NCI-H1436 treated with DMSO at 0.1 percent for 48 hours (cell line): ENCODE results near the gene CAPS.
A peak's percentile ranks its signal among the peaks of the same experiment; 100 is the strongest.

Source experiments
- DNase-seq: peaks from one replicate; lab custom pipeline; 2025; lab: John Stamatoyannopoulos, UW

Gene CAPS

DNA sequence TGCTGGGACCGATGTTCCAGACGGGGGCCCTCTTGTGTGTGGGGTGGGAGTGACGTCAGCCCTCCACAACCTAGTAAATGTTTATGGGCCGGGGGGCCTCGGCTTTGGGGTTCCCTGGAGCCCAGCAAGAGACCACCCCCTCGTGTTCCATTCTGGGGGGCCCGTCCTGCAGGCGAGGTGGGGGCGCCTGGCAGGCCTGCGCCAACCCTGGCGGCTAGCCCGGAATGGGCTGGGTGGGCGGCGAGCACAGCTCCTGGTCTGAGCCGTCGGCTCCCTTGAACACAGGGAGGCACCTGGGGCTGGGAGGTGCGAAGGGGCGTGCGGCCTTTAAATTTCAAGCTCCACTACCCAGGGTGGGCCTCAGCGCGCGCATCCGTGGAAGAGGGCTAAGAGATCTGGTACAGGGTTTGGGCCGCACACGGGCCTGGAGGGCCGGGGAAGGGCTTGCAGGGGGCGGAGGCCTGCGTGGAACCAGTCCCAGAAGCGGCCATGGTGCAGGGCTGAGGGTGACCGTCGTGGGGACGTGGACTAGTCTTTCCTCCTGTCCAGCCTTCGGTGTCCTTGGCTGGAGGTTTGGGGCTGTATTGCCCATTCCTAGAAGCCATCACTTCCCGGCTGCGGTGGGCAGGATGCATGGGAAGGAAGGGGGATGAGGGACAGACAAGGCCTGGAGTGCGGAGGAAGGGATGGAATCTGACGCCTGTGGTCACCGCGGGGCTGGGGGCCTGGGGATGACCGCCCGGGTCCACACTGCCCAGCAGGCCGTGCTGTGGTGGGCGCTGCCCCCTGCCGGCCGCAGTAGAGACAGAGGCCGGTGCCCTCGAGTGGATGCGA is 21.9 kb upstream of the CAPS start:
- DNase-seq, result no peak

DNA sequence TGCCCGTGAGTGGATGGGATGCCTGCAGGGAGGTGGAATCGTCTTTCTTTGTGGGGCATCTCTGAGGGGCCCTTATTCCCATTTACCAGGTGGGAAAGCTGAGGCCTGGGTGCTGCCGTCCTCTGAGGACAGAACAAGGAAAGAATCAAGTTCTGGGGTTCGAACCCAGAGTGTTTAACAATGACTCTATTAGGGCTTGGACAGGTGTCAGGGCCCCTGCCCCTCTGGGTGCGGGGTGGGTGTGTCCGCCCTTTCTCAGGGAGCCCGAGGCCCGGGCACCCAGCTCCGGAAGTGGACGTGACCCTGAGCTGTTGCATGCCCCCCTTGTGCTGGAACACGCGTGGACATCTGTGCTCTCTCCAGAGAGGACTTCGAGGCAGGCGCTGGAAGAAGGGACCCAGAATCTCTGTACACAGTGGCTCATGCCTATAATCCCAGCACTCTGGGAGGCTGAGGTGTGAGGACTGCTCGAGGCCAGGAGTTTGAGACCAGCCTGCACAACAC is 21.2 kb upstream of the CAPS start:
- DNase-seq, result no peak

DNA sequence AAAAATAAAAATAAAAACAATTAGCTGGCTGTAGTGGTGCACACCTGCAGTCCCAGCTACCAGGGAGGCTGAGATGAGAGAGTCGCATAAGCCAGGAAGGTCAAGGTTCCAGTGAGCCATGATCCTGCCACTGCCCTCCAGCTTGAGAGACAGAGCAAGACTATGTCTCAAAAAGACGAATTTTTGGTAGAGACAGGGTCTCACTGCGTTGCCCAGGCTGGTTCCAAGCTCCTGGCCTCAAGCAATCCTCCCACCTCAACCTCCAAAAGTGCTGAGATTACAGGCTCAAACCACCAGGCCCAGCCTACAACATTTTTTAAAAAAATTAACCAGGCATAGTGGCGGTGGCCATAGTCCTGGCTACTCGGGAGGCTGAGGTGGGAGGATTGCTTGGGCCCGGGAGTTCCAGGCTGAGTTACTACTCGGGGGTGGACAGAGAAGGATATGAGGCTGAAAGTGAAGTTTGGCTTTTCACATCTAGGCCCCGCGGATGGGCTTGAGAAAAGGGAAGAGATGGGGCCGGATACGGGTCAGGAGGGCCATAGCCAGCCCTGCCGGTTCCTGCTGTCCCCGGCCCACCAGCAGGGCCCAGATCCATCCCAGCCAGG is 20.7 kb upstream of the CAPS start:
- no peak for DNase-seq

DNA sequence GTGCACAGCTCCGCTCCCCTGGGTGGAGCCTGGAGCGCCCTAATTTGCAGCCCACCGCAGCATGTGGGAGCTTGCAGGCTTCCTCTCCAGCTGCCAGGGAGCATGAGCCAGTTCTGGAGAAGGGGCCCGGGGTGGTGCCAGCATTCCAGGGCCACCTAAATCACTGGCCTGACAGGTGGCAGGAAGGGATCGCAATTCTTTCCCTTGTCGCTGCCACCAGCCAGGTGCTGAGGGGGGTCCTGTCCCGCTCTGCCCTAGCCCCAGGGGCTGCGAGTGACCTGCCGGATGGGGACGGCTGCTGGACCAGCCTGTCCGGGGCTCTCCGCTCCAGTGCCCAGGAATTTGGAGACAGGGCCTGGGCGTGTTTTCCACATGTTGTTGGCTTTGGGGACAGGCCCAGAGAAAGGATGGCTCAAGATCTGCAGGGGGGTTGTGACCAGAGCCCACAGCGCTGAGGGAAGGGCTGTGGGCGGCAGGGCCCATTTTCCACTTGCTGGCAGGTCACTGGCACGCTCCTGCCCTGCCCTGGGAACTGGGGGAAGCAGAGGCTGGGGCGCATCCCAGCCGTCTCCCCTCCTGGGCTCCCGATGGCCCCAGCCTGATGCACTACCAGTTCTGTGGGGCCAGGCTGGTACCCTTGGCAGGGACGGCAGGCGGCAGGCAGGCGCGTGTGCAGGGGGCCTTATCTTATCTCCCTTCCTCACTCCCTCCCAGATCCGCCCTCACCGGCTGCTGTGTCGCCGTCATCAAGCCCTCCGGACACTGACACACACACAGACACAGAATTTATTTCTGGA is 19.9 kb upstream of the CAPS start:
- DNase-seq, result no peak

DNA sequence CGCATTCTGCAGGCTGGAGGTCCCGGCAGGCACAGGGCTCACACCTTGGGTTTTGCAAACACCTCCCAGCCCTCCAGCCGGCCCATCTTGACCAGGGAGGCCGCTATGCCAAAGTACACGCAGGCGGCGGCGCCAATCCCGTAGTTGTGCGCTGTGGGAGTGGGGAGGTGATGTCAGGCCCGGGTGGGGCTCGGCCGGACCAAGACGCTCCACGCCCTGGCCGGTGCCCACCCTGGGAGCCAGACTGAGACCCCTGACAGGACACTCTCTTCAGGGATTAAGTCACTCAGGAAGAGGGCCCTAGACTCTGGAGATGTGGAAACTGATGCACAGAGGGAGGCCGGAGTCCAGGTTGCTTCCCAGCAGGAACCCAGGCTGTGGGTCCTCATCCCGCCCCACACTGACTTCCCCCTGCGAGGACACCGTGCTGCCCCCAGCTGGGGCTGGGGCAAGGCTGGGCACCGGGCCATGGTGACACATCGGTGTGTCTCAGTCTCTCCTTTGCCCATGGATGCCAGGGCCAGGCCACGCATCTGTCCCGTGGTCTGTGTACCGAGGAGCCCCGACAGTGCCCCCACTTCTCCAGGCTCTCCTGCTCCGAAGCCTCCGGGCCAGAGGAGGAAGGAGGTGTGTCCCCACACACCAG is 19.2 kb upstream of the CAPS start:
- DNase-seq, result no peak

DNA sequence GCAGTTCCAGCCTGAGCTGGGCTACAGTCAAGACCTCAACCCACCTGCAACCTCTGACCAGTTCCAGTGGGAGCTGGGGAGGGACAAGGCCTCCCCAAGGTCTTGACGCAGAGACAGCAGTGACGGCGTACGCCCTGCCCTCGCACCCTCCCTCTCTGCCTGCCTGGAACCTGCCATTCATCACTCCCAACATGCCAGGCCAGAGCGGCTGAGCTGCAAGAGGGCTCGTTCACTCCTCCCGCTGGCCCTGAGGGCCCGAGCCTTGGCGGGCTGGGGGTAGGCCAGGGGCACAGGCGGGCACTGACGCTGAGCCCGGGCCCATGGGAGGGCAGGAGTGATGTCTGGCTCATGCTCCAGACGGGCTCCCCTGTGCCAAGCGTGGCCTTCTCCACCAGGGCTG is 18.6 kb upstream of the CAPS start:
- no peak for DNase-seq

DNA sequence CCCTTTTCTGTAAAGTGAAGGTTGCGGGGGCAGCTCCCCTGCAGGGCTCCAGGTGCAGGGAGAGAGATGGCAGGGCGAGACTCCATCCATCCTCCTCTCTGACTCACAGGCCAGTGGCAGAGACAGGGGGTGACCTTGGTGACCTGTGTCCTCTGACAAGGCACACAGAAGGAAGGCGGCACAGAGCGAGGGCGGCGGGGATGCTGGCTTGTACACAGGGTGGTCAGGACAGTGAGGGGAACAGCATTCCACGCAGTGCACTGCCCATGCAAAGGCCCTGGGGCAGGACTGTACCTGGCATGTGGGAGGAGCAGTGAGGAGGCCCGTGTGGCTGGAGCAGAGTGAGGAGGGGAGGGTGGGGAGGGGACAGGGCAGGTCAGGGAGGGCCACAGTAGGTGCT is 18.2 kb upstream of the CAPS start:
- no peak for DNase-seq

DNA sequence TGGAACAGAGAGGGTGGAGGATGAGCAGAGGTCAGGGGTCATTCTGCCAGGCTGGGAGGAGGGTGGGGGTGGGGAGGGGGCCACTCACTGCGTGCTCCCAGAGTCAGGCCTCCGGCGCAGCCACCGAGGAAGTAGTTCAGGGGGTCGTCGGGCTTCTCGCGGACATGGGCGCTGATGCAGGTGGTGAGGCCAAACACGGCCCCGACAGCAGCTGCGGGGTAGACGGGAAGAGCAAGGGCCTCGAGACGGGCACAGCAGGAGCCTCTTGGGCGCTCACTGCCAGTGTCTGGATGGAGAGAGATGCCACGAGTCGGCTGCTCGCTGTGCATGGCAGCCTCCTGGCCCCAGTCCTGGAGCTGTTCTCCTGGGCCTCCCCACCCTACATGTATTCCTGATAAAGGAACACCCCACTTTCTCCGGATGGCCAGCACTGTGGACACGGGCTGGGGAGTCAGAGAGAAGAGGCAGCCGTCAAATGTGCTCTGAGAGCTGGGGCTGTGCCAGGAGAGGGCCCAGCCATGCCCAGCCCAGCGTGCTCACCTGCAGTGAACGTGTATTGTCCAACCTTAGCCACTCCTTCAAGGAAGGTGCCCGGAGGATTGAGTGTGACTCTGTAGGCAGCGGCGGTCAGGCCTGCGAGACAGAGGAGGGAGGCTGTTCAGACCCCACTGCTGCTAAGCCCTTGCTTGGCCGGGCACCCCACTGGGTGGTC is 17.5 kb upstream of the CAPS start:
- no peak for DNase-seq

DNA sequence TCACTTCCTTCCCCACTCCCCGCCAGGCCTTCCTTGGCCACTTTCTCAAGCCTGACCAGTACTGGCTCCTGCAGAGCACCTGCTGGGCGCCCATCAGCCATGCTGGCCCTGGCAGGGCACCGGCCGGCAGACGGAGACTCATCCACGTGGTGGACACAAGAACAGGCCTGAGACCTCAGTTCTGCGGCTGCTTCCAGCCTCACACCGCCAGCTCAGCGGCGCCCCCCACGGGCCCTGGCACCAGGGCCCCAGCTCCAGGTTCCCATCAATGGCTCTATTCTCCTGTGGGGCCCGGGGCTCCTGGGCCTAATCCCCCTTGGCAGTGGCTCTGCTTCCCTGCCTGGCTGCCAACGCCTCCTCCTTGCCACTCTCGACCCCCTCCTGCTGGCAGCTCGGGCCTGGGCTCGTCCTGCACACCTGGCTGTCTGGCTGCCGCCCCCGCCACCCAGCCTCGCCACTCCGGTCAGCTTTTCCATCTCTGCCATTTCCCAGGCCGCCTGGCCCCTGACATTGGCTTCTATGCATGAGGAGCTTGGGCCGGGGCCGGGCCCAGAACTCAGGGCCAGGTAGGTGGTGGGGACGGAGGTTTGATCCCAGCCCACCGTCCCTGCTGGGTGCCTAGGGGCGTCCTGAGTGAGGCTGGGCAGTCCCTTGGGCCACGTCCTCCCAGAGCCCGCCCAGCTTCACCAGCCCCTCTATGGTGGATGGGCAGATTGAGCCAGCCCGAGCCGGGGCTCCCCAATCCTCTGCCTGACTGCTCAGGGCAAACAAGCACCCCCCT is 16.7 kb upstream of the CAPS start:
- DNase-seq, result no peak

DNA sequence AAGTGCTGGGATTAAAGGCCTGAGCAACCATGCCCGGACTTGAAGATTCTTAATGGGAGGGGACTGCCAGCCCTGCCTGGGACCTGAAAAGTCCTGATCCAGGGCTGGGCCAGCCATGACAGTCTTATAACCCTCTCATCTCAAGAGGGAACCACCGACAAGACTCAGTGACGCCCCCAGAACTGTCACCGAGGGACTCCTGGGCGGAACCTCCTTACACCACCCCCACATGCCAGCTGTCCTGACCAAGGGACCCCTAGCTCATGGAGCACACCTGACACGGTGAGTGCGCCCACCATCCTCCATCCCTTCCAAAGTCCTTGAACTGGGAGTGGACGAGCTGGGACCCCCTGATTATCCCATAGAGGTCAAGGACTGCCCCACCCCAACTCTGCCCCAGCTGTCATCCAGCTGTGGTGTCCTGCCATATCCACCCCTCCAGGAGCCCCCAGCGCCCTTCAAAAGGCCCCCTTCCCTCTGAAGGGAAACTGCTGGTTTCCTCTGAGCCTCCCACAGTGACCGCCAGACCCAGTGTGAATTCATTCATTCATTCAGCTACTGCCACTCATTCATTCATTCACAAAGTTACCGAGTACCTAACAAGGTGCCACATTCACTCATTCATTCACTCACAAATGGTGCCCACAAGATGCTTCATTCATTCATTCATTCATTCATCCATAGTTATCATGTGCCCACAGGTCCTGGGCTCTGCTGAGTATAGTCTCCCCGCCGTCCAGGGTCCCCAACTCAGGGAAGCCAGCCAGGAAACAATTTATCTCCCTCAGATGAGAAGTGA is 14.1 kb upstream of the CAPS start:
- no peak for DNase-seq

DNA sequence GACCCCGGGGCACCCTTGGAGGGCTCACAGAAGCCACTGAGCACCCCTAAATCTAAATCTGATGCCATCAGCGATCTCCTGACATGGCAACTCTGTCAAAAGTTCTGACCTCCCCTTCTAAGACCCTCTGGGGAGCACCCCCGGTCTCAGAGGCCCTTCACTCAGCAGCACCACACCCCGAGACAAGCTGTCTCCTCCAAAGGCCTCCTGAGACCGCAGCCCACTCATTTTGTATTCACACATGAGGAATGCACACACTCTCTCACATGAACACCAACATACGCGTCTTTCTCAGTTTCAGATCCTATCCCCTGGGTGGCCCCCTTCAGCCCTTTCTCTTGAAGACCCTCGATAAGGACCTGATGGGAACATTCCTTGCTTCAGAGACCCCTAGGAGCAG is 13.1 kb upstream of the CAPS start:
- no peak for DNase-seq

DNA sequence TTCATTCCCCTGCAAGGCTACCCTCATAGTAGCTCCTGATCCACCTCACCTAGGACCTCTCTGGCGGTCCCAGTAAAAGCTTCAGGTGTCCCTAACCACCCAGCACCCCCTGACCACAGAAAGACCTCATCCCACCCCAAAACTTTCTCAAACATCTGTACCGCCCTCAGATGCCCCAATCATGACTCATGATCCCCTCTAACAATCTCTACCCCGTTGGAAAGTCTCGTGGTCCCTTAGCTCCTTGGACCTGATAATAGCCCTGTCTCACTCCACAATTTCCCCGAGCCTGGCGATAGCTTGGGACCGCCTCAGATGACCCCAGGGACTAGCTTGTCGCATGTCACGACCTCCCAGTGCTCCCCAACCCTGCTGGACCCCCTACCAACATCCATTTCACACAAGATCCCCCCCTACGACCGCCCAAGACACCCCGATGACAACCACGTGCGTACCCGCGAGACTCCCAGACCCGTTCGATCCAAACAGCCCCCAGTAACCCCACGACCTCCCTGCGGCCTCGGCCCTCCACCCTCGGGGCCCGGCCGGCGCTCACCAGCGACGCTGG is 10.9 kb upstream of the CAPS start:
- DNase-seq, result no peak

DNA sequence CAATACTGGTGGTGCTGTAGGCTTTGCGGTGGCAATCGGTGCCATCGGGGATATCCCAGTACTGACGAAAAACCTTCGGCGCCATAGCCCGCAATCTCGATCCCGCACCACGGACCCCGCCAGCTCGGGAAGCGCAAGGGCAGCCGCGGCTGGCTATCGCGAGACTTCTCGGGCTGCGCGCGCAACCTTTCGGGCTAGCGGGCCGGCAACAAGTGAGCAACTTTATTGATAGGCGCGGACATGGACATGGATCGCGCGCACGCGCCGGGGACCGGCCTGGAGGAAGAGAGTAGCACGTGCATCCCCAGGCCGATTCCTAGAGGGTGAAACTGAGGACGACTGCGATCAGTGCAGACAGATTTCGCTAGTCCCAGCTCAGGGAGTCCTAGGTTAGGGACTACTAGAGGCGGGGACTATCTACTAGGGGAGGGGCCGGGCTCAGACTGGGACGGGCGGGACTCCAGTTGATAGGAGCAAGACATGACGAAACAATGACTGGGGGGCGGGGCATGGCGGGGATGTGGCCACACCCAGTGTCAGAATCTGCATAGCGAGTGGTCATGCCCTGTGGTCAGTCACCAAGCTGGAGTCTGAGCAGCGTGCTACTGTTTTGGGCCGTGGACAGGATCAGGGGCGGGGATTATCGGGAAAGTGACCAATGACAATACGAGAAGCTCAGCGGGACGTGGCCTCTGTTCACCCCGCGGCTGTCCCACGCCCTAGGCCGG is 10.3 kb upstream of the CAPS start, which contains the start of gene NDUFA11:
Gene NDUFA11, minus strand, starts transcription at position 167 of the 728 bp plus-strand sequence. Its CDS starts 82 bp downstream, at position 85.
- DNase-seq, result peak; percentile 82

DNA sequence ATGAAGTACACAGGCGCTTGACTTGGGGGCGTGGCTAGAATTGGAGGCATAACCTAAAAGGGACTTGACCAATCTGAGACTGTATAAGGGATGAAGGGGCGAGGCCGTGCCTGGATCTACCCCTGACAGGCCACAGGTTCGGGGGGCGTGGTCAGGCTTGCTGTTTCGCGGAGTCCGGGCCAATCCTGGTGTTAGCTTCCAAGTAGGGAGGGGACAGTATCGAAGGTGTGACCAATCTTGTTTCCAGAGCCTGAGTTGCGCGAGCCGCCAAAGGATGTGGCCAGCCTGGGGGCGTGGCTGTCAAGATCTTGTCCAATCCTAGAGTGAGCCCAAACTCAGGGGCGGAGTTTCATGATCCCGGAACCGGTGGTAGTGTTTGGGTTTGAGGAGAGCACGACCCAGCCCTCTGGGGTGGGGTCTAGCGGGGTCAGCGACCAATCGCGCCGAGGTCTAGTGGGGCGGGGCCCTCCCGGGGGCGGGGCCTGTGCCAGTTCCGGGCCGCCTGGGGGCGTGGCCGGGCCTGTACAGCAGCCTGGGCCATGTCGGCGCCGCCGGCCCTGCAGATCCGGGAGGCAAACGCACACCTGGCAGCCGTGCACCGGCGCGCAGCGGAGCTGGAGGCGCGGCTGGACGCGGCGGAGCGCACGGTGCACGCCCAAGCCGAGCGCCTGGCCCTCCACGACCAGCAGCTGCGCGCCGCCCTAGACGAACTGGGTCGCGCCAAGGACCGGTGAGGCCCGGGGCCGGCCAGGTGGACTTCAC is 9.5 kb upstream of the CAPS start, which contains the start of gene VMAC:
Gene VMAC, plus strand, starts transcription at position 521 of the 762 bp plus-strand sequence. Its CDS starts 19 bp downstream, at position 540.
- DNase-seq, result peak; percentile 100

DNA sequence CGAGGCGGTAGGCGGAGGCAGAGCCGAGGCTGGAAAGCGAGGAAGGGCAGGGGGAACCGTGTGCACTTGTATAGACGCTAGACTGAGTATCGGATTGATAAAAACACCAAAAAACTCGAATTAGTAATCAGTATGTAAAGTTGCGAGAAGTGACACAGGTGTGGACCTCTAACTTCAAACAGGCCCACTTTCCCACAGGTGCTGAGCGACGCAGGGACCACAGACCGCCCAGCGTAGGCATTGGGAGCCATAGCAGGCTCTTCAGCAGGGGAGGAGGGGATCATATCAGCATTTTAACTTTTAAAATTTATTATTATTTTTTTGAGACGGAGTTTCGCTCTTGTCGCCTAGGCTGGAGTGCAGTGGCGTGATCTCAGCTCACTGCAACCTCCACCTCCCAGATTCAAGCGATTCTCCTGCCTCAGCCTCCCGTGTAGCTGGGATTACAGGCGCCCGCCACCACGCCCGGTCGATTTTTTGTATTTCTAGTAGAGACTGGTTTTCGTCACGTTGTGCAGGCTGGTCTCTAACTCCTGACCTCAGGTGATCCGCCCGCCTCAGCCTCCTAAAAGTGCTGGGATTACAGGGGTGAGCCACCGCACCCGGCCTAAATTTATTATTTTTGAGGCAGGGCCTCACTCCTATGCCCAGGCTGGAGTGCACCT is 8.8 kb upstream of the CAPS start:
- DNase-seq, result no peak

DNA sequence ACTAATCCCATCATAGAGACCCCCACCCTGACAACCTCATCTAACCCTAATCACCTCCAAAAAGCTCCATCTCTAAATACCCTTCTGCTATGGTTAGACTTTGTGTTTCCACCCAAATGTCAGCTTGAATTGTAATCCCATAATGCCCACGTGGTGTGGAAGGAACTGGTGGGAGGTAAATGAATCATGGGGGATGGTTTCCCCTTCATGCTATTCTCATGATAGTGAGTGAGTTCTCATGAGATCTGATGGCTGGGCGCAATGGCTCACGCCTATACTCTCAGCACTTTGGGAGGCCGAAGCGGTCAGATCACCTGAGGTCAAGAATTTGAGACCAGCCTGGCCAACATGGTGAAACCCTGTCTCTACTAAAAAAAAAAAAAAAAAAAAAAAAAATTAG is 6.8 kb upstream of the CAPS start:
- no peak for DNase-seq

DNA sequence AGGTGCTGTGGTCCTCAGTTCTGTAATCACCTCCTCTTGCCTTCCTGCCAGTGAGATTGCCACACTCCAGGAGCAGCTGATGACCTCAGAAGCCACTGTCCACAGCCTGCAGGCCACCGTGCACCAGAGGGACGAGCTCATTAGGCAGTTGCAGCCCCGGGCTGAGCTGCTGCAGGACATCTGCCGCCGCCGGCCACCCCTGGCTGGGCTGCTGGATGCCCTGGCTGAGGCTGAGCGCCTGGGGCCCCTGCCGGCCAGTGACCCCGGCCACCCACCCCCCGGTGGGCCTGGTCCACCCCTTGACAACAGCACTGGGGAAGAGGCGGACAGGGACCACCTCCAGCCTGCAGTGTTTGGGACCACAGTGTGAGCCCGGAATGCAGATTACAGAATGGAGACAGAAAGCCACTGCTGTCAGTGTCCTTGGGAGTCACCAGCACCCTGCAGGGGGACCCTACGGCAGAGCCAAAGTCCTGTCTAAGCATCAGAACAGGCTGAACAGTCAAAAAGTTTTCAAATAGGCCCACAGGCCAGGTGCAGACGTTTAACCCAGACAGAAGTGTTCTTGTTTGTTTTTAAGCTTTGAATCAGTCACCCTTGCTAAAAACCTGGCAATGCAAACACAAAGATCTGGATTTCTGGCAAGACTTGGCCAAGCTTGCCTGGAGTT is 5.1 kb upstream of the CAPS start:
- DNase-seq, result no peak
